ENCODE results near the gene DDX4.
"Not testable (repeated sequence)": the region's sequence is repeated elsewhere in the genome, so short reads cannot be mapped to it uniquely, and the experiment has no call there.

The DDX4 gene

GRCh38 chr5:55737793-55738192, at the start of gene DDX4:
DDX4 (plus strand) TSS chr5:55738061; CDS start chr5:55738964, 903 bp downstream.
- no peaks in the 10 kb centered on the region for H3K4me1 Mint-ChIP-seq (ENCODE audit: low read depth)
- no peaks in the 10 kb centered on the region for H3K36me3 Mint-ChIP-seq (ENCODE audit: low read depth)
- no peaks in the 10 kb centered on the region for H3K9me3 Mint-ChIP-seq
- peaks cover 13% of the 10 kb centered on the region for H3K27me3 Mint-ChIP-seq (ENCODE audit: low read depth)
- no peak within 1 kb of the TSS for H3K27ac Mint-ChIP-seq
- no peak within 1 kb of the TSS for H3K4me3 Mint-ChIP-seq

DNA sequence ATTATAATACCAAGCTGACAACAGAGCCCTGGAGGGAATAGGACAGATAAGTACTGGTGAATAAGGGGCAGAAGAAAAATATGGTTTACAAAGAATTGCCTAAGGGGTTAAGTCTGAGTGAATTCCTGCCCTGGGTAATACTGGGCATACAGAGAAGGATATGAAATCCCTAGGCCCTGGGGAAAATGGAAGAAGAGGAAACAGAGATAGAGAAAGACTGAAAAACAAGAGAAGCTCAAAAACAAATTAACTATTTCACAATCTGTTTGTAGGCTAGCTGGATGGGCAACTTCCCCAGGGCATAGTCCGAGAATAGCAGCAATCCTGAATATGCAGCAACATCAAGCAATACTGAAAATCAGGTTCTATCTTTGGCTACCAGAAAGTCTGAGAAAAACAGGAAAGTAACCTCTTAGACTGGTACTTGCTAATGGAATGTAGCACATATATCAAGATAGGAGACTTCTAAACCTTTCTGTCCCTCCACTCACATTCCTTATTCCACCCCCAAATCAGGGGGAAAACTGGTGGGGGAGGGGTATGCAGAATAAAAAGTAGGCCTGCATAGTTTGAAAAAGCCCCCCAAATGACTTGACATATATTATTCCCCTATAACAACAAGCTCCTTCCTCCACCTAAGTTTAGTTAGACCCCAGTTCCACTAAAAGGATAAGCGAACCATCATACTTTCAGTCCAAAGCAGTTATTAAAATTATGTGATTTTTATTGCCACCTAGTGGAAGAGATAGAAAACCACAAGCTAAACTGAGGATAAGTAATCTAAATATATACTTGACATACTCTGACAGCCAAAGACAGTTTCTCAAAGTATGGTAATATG, 46.4 kb upstream of the DDX4 start:
- Mint-ChIP-seq H3K27me3 (ENCODE audit: low read depth) (no peaks in the 10 kb centered on the region), H3K27ac (no peak overlapping the region), H3K36me3 (ENCODE audit: low read depth) (peaks cover 2% of the 10 kb centered on the region), H3K4me1 (ENCODE audit: low read depth) (peaks cover 5% of the 10 kb centered on the region), H3K4me3 (no peak overlapping the region), H3K9me3 (no peaks in the 10 kb centered on the region)

- Mint-ChIP-seq H3K4me3 (no peak overlapping the region), H3K9me3 (no peaks in the 10 kb centered on the region), H3K36me3 (ENCODE audit: low read depth) (peaks cover 2% of the 10 kb centered on the region), H3K4me1 (ENCODE audit: low read depth) (peaks cover 5% of the 10 kb centered on the region), H3K27me3 (ENCODE audit: low read depth) (no peaks in the 10 kb centered on the region), H3K27ac (no peak overlapping the region)
Measured at GRCh38 chr5:55692106-55692417, 45.8 kb upstream of the DDX4 start.

GRCh38 chr5:55692509-55692908, 45.4 kb upstream of the DDX4 start:
- Mint-ChIP-seq H3K9me3 (no peaks in the 10 kb centered on the region), H3K27me3 (ENCODE audit: low read depth) (no peaks in the 10 kb centered on the region), H3K27ac (no peak overlapping the region), H3K4me3 (no peak overlapping the region), H3K36me3 (ENCODE audit: low read depth) (peaks cover 6% of the 10 kb centered on the region), H3K4me1 (ENCODE audit: low read depth) (peaks cover 5% of the 10 kb centered on the region)

DNA sequence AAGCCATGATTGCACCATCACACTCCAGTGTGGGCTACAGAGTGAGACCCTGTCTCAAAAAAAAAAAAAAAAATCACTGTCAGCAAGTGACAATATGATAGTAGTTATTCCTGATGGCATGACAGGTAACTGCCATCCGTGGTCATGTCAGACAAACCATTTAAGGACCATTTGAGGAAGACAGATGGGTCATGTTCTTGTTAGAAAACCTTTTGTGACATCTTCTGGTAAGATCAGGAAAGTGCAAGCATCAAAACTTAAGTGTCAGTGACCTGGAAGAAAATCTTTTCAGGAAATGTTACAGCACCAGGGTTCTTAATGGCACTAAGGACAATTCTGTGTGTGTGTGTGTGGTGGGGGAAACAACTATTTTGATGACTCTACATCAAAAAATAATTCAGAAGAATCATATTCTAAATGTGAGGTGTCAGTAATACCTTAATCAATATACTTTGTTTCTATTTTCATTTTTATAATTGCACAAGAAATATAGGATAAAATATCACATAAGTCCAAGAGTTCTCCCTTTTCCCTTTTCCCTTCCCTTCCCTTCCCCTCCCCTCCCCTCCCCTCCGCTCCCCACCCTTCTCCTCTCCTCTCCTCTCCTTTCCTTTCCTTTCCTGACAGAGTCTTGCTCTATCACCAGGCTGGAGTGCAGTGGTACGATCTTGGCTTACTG, 43.6 kb upstream of the DDX4 start:
- Mint-ChIP-seq H3K27me3 (ENCODE audit: low read depth) (no peaks in the 10 kb centered on the region), H3K36me3 (ENCODE audit: low read depth) (peaks cover 11% of the 10 kb centered on the region), H3K27ac (no peak overlapping the region), H3K9me3 (no peaks in the 10 kb centered on the region), H3K4me1 (ENCODE audit: low read depth) (peaks cover 8% of the 10 kb centered on the region), H3K4me3 (no peak overlapping the region)

- not testable (repeated sequence) for H3K27ac Mint-ChIP-seq; H3K27me3 Mint-ChIP-seq (ENCODE audit: low read depth); H3K4me3 Mint-ChIP-seq; H3K9me3 Mint-ChIP-seq
- H3K36me3 Mint-ChIP-seq (ENCODE audit: low read depth) = peaks cover 16% of the 10 kb centered on the region
- H3K4me1 Mint-ChIP-seq (ENCODE audit: low read depth) = peaks cover 12% of the 10 kb centered on the region
Measured at GRCh38 chr5:55696704-55697103, 41.2 kb upstream of the DDX4 start.

GRCh38 chr5:55699041-55699688, 38.7 kb upstream of the DDX4 start:
- Mint-ChIP-seq H3K27me3 (ENCODE audit: low read depth) (no peaks in the 10 kb centered on the region), H3K27ac (no peak overlapping the region), H3K9me3 (no peaks in the 10 kb centered on the region), H3K4me1 (ENCODE audit: low read depth) (peaks cover 12% of the 10 kb centered on the region), H3K36me3 (ENCODE audit: low read depth) (peaks cover 22% of the 10 kb centered on the region), H3K4me3 (no peak overlapping the region)

- Mint-ChIP-seq H3K4me3 (no peak overlapping the region), H3K27ac (no peak overlapping the region), H3K4me1 (ENCODE audit: low read depth) (peaks cover 11% of the 10 kb centered on the region), H3K27me3 (ENCODE audit: low read depth) (no peaks in the 10 kb centered on the region), H3K36me3 (ENCODE audit: low read depth) (peaks cover 22% of the 10 kb centered on the region), H3K9me3 (no peaks in the 10 kb centered on the region)
Measured at GRCh38 chr5:55700745-55701144, 37.1 kb upstream of the DDX4 start.

- Mint-ChIP-seq H3K27ac (no peak overlapping the region), H3K9me3 (no peaks in the 10 kb centered on the region), H3K36me3 (ENCODE audit: low read depth) (peaks cover 22% of the 10 kb centered on the region), H3K4me3 (no peak overlapping the region), H3K4me1 (ENCODE audit: low read depth) (peaks cover 13% of the 10 kb centered on the region), H3K27me3 (ENCODE audit: low read depth) (no peaks in the 10 kb centered on the region)
Measured at GRCh38 chr5:55701462-55702103, 36.3 kb upstream of the DDX4 start.

GRCh38 chr5:55702598-55703345, 35.1 kb upstream of the DDX4 start:
- H3K27me3 Mint-ChIP-seq (ENCODE audit: low read depth) = no peaks in the 10 kb centered on the region
- H3K4me1 Mint-ChIP-seq (ENCODE audit: low read depth) = peaks cover 13% of the 10 kb centered on the region
- H3K9me3 Mint-ChIP-seq = no peaks in the 10 kb centered on the region
- peaks cover 18% of the 10 kb centered on the region for H3K36me3 Mint-ChIP-seq (ENCODE audit: low read depth)
- H3K4me3 Mint-ChIP-seq = no peak overlapping the region
- H3K27ac Mint-ChIP-seq = no peak overlapping the region

- Mint-ChIP-seq H3K36me3 (ENCODE audit: low read depth) (peaks cover 20% of the 10 kb centered on the region), H3K27ac (no peak overlapping the region), H3K27me3 (ENCODE audit: low read depth) (no peaks in the 10 kb centered on the region), H3K9me3 (no peaks in the 10 kb centered on the region), H3K4me3 (no peak overlapping the region), H3K4me1 (ENCODE audit: low read depth) (peaks cover 20% of the 10 kb centered on the region)
Measured at GRCh38 chr5:55706230-55706629, 31.6 kb upstream of the DDX4 start.

GRCh38 chr5:55708732-55709131, 29.1 kb upstream of the DDX4 start:
- Mint-ChIP-seq H3K9me3 (no peaks in the 10 kb centered on the region), H3K4me3 (no peak overlapping the region)

DNA sequence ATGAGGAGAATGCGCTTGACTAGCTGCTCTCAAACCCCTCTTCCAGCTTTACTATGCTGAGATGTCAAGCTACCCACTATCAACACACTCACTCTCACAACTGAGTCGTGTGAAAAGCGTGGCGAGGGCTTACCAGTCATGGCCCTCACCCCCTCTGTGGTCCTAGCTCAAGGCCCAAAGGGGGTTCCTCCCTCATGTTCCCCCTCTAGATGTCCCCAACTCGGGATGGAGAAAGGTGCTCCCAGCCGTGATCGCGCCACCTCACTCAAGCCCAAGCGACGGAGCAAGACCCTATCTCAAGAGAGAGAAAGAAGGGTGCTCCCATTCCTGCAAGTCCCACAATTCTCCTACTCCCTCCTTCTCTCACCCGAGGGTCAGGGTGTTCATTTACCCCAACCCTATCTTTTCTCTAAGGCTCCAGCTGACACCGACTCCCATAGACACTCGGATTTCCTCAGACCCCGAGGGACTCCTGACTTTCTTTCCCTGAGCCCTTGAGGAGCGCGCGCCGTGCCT, 26.3 kb upstream of the DDX4 start:
- H3K36me3 Mint-ChIP-seq (ENCODE audit: low read depth) = peaks cover 17% of the 10 kb centered on the region
- peaks cover 5% of the 10 kb centered on the region for H3K27me3 Mint-ChIP-seq (ENCODE audit: low read depth)
- H3K9me3 Mint-ChIP-seq = peaks cover under 1% of the 10 kb centered on the region
- peaks cover 25% of the 10 kb centered on the region for H3K4me1 Mint-ChIP-seq (ENCODE audit: low read depth)
- H3K4me3 Mint-ChIP-seq = peak overlapping the region; percentile 99
- peak overlapping the region; percentile 95 for H3K27ac Mint-ChIP-seq

More at GRCh38 chr5:55708732-55709131, 29.1 kb upstream of the DDX4 start:
- Mint-ChIP-seq H3K36me3 (ENCODE audit: low read depth) (peaks cover 19% of the 10 kb centered on the region), H3K4me1 (ENCODE audit: low read depth) (peaks cover 28% of the 10 kb centered on the region), H3K27ac (no peak overlapping the region), H3K27me3 (ENCODE audit: low read depth) (no peaks in the 10 kb centered on the region)

Data from T-helper 1 cell treated with Interleukin-12 subunit alpha and Interleukin-12 subunit beta and Interleukin-4 antibody, amounts not matched to agents 30 μg/mL and 1 μg/mL, for 36 hours (primary cell).